IPS-18c (cell line): ENCODE data around the gene SLC25A21.
"Not testable (repeated sequence)": the region's sequence is repeated elsewhere in the genome, so short reads cannot be mapped to it uniquely, and the experiment has no call there.

Experiments used
- H3K4me3 ChIP-seq: 2 replicates; pipeline ENCODE4 v1.7.0; 2013; ENCODE audit warnings: low read depth, mild to moderate bottlenecking, low read length, moderate library complexity; ENCODE audit not compliant: insufficient read depth
- H3K9me3 ChIP-seq: one replicate; pipeline ENCODE4 v1.6.1; 2013; ENCODE audit warnings: mild to moderate bottlenecking, low read length, moderate library complexity; ENCODE audit not compliant: control insufficient read depth, insufficient read depth

SLC25A21 gene

GRCh38 chr14:37081856-37082255 is 90.5 kb downstream of the SLC25A21 start:
- H3K4me3 ChIP-seq: no peak overlapping the region

GRCh38 chr14:37081218-37081617 is 91.2 kb downstream of the SLC25A21 start:
- no peak overlapping the region for H3K4me3 ChIP-seq
- no peaks in the 10 kb centered on the region for H3K9me3 ChIP-seq

More at GRCh38 chr14:37081856-37082255, 90.5 kb downstream of the SLC25A21 start:
- no peaks in the 10 kb centered on the region for H3K9me3 ChIP-seq

GRCh38 chr14:37078131-37078530 is 94.3 kb downstream of the SLC25A21 start:
- Histone ChIP-seq H3K9me3 (no peaks in the 10 kb centered on the region), H3K4me3 (no peak overlapping the region)

GRCh38 chr14:37074320-37074719 is 98.1 kb downstream of the SLC25A21 start:
- not testable (repeated sequence) for H3K4me3 ChIP-seq

GRCh38 chr14:37063467-37064240 is 108.8 kb downstream of the SLC25A21 start:
- no peaks in the 10 kb centered on the region for H3K9me3 ChIP-seq
- H3K4me3 ChIP-seq: no peak overlapping the region

More at GRCh38 chr14:37074320-37074719, 98.1 kb downstream of the SLC25A21 start:
- H3K9me3 ChIP-seq: not testable (repeated sequence)

GRCh38 chr14:37062191-37062803 is 110.1 kb downstream of the SLC25A21 start:
- H3K9me3 ChIP-seq: no peaks in the 10 kb centered on the region
- no peak overlapping the region for H3K4me3 ChIP-seq

- Histone ChIP-seq H3K9me3 (no peaks in the 10 kb centered on the region), H3K4me3 (no peak overlapping the region)
Observed at GRCh38 chr14:37061697-37062096, 110.7 kb downstream of the SLC25A21 start.

GRCh38 chr14:37060496-37061260 is 111.7 kb downstream of the SLC25A21 start:
- Histone ChIP-seq H3K9me3 (no peaks in the 10 kb centered on the region), H3K4me3 (no peak overlapping the region)

GRCh38 chr14:37057776-37058175 is 114.6 kb downstream of the SLC25A21 start:
- H3K9me3 ChIP-seq: no peaks in the 10 kb centered on the region
- H3K4me3 ChIP-seq: no peak overlapping the region

GRCh38 chr14:37056473-37056872 is 115.9 kb downstream of the SLC25A21 start:
- Histone ChIP-seq H3K9me3 (no peaks in the 10 kb centered on the region), H3K4me3 (no peak overlapping the region)

GRCh38 chr14:37054869-37055268 is 117.5 kb downstream of the SLC25A21 start:
- H3K4me3 ChIP-seq: no peak overlapping the region
- no peaks in the 10 kb centered on the region for H3K9me3 ChIP-seq

GRCh38 chr14:37054144-37054543 is 118.3 kb downstream of the SLC25A21 start:
- Histone ChIP-seq H3K9me3 (no peaks in the 10 kb centered on the region), H3K4me3 (no peak overlapping the region)

- H3K9me3 ChIP-seq: no peaks in the 10 kb centered on the region
- no peak overlapping the region for H3K4me3 ChIP-seq
Observed at GRCh38 chr14:37051680-37052079, 120.7 kb downstream of the SLC25A21 start.

GRCh38 chr14:37051153-37051552 is 121.3 kb downstream of the SLC25A21 start:
- Histone ChIP-seq H3K9me3 (no peaks in the 10 kb centered on the region), H3K4me3 (no peak overlapping the region)

GRCh38 chr14:37048666-37049071 is 123.7 kb downstream of the SLC25A21 start:
- Histone ChIP-seq H3K9me3 (no peaks in the 10 kb centered on the region), H3K4me3 (no peak overlapping the region)

GRCh38 chr14:37047996-37048395 is 124.4 kb downstream of the SLC25A21 start:
- Histone ChIP-seq H3K4me3 (no peak overlapping the region), H3K9me3 (no peaks in the 10 kb centered on the region)

GRCh38 chr14:37047226-37047625 is 125.2 kb downstream of the SLC25A21 start:
- H3K4me3 ChIP-seq: no peak overlapping the region

GRCh38 chr14:37046815-37047214 is 125.6 kb downstream of the SLC25A21 start:
- Histone ChIP-seq H3K4me3 (no peak overlapping the region), H3K9me3 (no peaks in the 10 kb centered on the region)

More at GRCh38 chr14:37047226-37047625, 125.2 kb downstream of the SLC25A21 start:
- H3K9me3 ChIP-seq: no peaks in the 10 kb centered on the region
